Keratinocyte (primary cell): Measurements from ENCODE around the gene PDE11A. TPM values are rescaled to one million over a fixed set of nuclear protein-coding genes. Genes with fewer than 3 reads are reported as not detected.

Experiments
- DNase-seq: peaks from one replicate; pipeline ENCODE4 v3.0.0-alpha.2; 2011; ENCODE audit warnings: low read depth, missing footprints, low spot score
- FAIRE-seq: peaks from 2 replicates; lab custom pipeline; 2011; peaks lifted over from hg19 to GRCh38; lab: Jason Lieb, UNC
- H2AFZ ChIP-seq: 2 replicates; pipeline ENCODE4 v1.6.0; 2012; ENCODE audit warnings: low read length, control low read depth, inconsistent platforms; ENCODE audit not compliant: control insufficient read depth
- H3K27ac ChIP-seq: 2 replicates; pipeline ENCODE4 v1.5.1; 2011; ENCODE audit warnings: low read length; ENCODE audit not compliant: control insufficient read depth, insufficient read depth
- H3K27me3 ChIP-seq: 3 replicates; pipeline ENCODE4 v1.6.0; 2011; ENCODE audit warnings: low read length; ENCODE audit not compliant: control insufficient read depth, insufficient read depth; ENCODE audit errors: extremely low read depth
- H3K36me3 ChIP-seq, 2 experiments: 2 replicates in 1 of 2; 3 replicates in 1 of 2; pipeline ENCODE4 v1.5.1; 2011; ENCODE audit warnings: low read length in 2 of 2, mild to moderate bottlenecking in 1 of 2; ENCODE audit not compliant: control insufficient read depth in 2 of 2, insufficient read depth in 2 of 2; ENCODE audit errors: extremely low read depth in 1 of 2
- H3K4me1 ChIP-seq: 3 replicates; pipeline ENCODE4 v1.5.1; 2011; ENCODE audit warnings: low read length; ENCODE audit not compliant: control insufficient read depth, insufficient read depth; ENCODE audit errors: extremely low read depth
- H3K4me2 ChIP-seq: 3 replicates; pipeline ENCODE4 v1.6.0; 2011; ENCODE audit warnings: low read depth, low read length; ENCODE audit not compliant: control insufficient read depth, insufficient read depth; ENCODE audit errors: extremely low read depth
- H3K4me3 ChIP-seq, 3 experiments: fragments of 200-600 bp in 1 of 3; sonication (generic) in 1 of 3; 2 replicates in 2 of 3; 3 replicates in 1 of 3; pipeline ENCODE4 v1.5.1; 2011 to 2016; ENCODE audit warnings: low read length in 3 of 3, mild to moderate bottlenecking in 3 of 3, control low read depth in 2 of 3, inconsistent platforms in 1 of 3, low read depth in 1 of 3, mixed read lengths in 1 of 3, mixed run types in 1 of 3, moderate library complexity in 1 of 3; ENCODE audit not compliant: control insufficient read depth in 2 of 3, insufficient read depth in 2 of 3; ENCODE audit errors: extremely low read depth in 1 of 3
- H3K79me2 ChIP-seq: 2 replicates; pipeline ENCODE4 v1.6.0; 2012; ENCODE audit warnings: low read length; ENCODE audit not compliant: control insufficient read depth, insufficient read depth
- H3K9ac ChIP-seq: 3 replicates; pipeline ENCODE4 v1.6.0; 2011; ENCODE audit warnings: low read length; ENCODE audit not compliant: control insufficient read depth, insufficient read depth; ENCODE audit errors: extremely low read depth
- H3K9me1 ChIP-seq: 3 replicates; pipeline ENCODE4 v1.6.0; 2011; ENCODE audit warnings: low read length; ENCODE audit not compliant: control insufficient read depth, insufficient read depth; ENCODE audit errors: extremely low read depth
- H3K9me3 ChIP-seq: 2 replicates; pipeline ENCODE4 v1.5.1; 2012; ENCODE audit warnings: low read depth, low read length; ENCODE audit not compliant: control insufficient read depth
- H4K20me1 ChIP-seq: 3 replicates; pipeline ENCODE4 v1.6.0; 2011; ENCODE audit warnings: low read length; ENCODE audit not compliant: control insufficient read depth, insufficient read depth; ENCODE audit errors: extremely low read depth
- CTCF ChIP-seq, 3 experiments: IDR thresholded peaks in 1 of 3; conservative IDR thresholded peaks in 1 of 3; optimal IDR thresholded peaks in 1 of 3; 2 replicates in 2 of 3; 3 replicates in 1 of 3; pipeline versions ENCODE3 to v1.5.1; 2011; ENCODE audit warnings: low read length in 3 of 3, mild to moderate bottlenecking in 3 of 3, moderate library complexity in 2 of 3, control low read depth in 1 of 3, inconsistent platforms in 1 of 3; ENCODE audit not compliant: insufficient read depth in 2 of 3; ENCODE audit errors: extremely low read depth in 1 of 3
- EZH2 ChIP-seq: IDR thresholded peaks from one replicate; pipeline ENCODE4 v1.6.1; 2012; ENCODE audit warnings: inconsistent platforms, mild to moderate bottlenecking, low read length, moderate library complexity
- dilution Hi-C: fragments of 300-500 bp; cut with MboI; formaldehyde crosslinking; loops from one replicate; pipeline ENCODE4 v1.7.0; 2020; ENCODE audit warnings: low sequenced_read_pairs; ENCODE audit not compliant: extremely low pct_ligation_motif_present
- polyA plus RNA-seq, 5 experiments: library from polyadenylated mRNA; depleted of rRNA in 3 of 5; stranded (reverse) in 3 of 5; stranded (forward) in 1 of 5; unstranded in 1 of 5; fragments of >200 nt; gene quantifications; 1 replicate in 1 of 5; 2 replicates in 3 of 5; 3 replicates in 1 of 5; pipeline versions ENCODE4 v1.2.1 to v1.2.3, GENCODE V29; 2011 to 2012; ENCODE audit warnings: missing spikeins in 2 of 5, low read depth in 1 of 5, low replicate concordance in 1 of 5

The PDE11A gene
- polyA plus RNA-seq, 1 donor (not counting 4 experiments of a cell fraction or from before 2014, with no cell fraction given): 0.01 TPM

- Histone ChIP-seq H3K4me1 (no peaks in the 10 kb centered on the region), H2AFZ (no peak overlapping the region), H3K36me3 (no peaks in the 10 kb centered on the region), H3K4me2 (no peak overlapping the region), H3K4me3 (no peak overlapping the region), H3K79me2 (no peaks in the 10 kb centered on the region), H3K9me1 (no peaks in the 10 kb centered on the region), H3K9me3 (no peaks in the 10 kb centered on the region), H3K9ac (no peak overlapping the region), H3K27ac (no peak overlapping the region), H4K20me1 (no peaks in the 10 kb centered on the region), H3K27me3 (no peaks in the 10 kb centered on the region)
- FAIRE-seq: no peak
- dilution Hi-C loops: no loop called here
- TF ChIP-seq CTCF (optimal IDR thresholded peaks at IDR 0.05 in 1 of 3, IDR thresholded peaks at IDR 0.05 in 1 of 3, conservative IDR thresholded peaks at IDR 0.05 in 1 of 3; ENCODE audit: extremely low read depth in 1 of 3, insufficient read depth in 2 of 3, low read length in 3 of 3) (no peak), EZH2 (no peak)
- no peak for DNase-seq
Observed at GRCh38 chr2:177880285-177880684, 192.3 kb downstream of the PDE11A start.

DNA sequence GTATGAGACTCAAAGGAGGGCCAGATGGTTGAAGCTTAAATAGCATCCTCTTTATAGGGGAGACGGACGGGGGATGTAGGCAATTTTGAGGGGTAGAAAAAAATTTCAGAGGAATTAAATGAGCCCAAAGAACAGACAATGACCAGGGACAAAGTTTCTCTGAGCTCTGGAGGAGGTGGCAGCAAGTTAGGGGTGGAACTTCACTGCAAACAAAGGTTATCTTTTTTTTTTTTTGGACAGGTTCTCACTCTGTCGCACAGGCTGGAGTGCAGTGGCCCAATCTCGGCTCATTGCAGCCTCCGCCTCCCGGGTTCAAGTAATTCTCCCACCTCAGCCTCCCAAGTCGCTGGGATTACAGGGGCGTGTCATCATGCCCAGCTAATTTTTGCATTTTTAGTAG is 195.6 kb downstream of the PDE11A start:
- Histone ChIP-seq H3K4me3 (no peak overlapping the region), H4K20me1 (no peaks in the 10 kb centered on the region), H3K4me2 (no peak overlapping the region), H3K27ac (no peak overlapping the region), H2AFZ (no peak overlapping the region), H3K9ac (no peak overlapping the region), H3K4me1 (no peaks in the 10 kb centered on the region), H3K79me2 (no peaks in the 10 kb centered on the region), H3K27me3 (no peaks in the 10 kb centered on the region), H3K9me1 (no peaks in the 10 kb centered on the region), H3K9me3 (no peaks in the 10 kb centered on the region), H3K36me3 (no peaks in the 10 kb centered on the region)
- DNase-seq (no peak), FAIRE-seq (no peak)
- dilution Hi-C loops: no loop called here
- TF ChIP-seq EZH2 (no peak), CTCF (optimal IDR thresholded peaks at IDR 0.05 in 1 of 3, IDR thresholded peaks at IDR 0.05 in 1 of 3, conservative IDR thresholded peaks at IDR 0.05 in 1 of 3; ENCODE audit: extremely low read depth in 1 of 3, insufficient read depth in 2 of 3, low read length in 3 of 3) (no peak)
